ENCODE data around the gene TTI1. TPM values are rescaled to one million over a fixed set of nuclear protein-coding genes. Genes with fewer than 3 reads are reported as not detected.
A peak's percentile ranks its signal among the peaks of the same experiment; 100 is the strongest.

Gene TTI1
- 14.3 and 29.2 TPM in 2 replicates for total RNA-seq

DNA sequence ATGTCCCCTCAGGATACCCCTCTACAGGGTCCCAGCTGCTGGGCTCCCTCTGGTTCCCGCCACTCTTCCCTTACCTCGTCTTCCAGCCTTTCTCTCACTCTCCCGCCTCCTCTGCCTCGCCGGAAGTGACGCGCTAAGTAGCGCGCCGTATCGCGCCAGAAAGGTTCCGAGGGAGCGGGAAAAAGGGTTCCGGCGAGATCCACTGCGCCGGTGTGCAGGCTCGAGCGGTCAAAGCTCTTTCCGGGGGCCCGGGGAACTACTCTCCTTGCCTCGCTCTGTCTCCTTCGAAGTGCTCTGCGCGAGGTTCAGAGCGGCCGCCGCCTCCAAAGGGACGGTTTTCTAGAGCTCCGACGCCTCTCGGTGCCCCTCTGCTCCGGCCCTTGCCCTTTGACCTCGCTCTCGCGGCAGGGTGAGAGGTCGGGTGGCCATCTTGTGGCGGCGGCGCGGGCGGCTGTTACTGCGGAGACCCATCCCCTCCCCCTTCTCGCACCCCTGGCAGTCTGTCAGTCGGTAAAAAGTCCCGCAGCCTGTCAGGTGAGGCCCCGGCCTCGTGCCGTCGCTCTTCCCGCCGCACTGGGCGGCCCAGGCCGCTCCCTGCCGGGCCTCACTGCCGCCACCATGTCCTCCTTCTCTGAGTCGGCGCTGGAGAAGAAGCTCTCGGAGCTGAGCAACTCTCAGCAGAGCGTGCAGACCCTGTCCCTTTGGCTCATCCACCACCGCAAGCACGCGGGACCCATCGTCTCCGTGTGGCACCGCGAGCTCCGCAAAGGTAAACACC, at the start of gene TTI1, which contains the start of gene RPRD1B:
Gene TTI1 (minus strand): TSS at position 127 of the 778 bp plus-strand sequence. CDS start 19,640 bp downstream, outside the sequence.
Gene RPRD1B (plus strand): TSS at position 417 of the 778 bp plus-strand sequence. CDS start 202 bp downstream, at position 619.
- TF ChIP-seq CTCF (conservative IDR thresholded peaks at IDR 0.05; ENCODE audit: low read depth, low read length), result no peak
- no peak for DNase-seq (ENCODE audit: low read depth)
- peak within 1 kb of the TSS; percentile 96 for H3K4me3 ChIP-seq (ENCODE audit: low read depth, low read length)

GRCh38 chr20:38082894-38083293, 49.6 kb upstream of the TTI1 start:
- H3K4me3 ChIP-seq (ENCODE audit: low read depth, low read length), result no peak overlapping the region
- TF ChIP-seq CTCF (conservative IDR thresholded peaks at IDR 0.05; ENCODE audit: low read depth, low read length), result no peak
- DNase-seq (ENCODE audit: low read depth), result no peak

GRCh38 chr20:38081575-38081974, 48.3 kb upstream of the TTI1 start:
- no peak overlapping the region for H3K4me3 ChIP-seq (ENCODE audit: low read depth, low read length)
- no peak for TF ChIP-seq CTCF (conservative IDR thresholded peaks at IDR 0.05; ENCODE audit: low read depth, low read length)
- no peak for DNase-seq (ENCODE audit: low read depth)

- DNase-seq (ENCODE audit: low read depth), result no peak
- TF ChIP-seq CTCF (conservative IDR thresholded peaks at IDR 0.05; ENCODE audit: low read depth, low read length), result no peak
- H3K4me3 ChIP-seq (ENCODE audit: low read depth, low read length), result no peak overlapping the region
Measured at GRCh38 chr20:38079353-38079752, 46.1 kb upstream of the TTI1 start.

GRCh38 chr20:38078084-38078483, 44.8 kb upstream of the TTI1 start:
- DNase-seq (ENCODE audit: low read depth), result no peak
- TF ChIP-seq CTCF (conservative IDR thresholded peaks at IDR 0.05; ENCODE audit: low read depth, low read length), result no peak
- H3K4me3 ChIP-seq (ENCODE audit: low read depth, low read length), result no peak overlapping the region

- H3K4me3 ChIP-seq (ENCODE audit: low read depth, low read length), result no peak overlapping the region
- TF ChIP-seq CTCF (conservative IDR thresholded peaks at IDR 0.05; ENCODE audit: low read depth, low read length), result no peak
- no peak for DNase-seq (ENCODE audit: low read depth)
Measured at GRCh38 chr20:38076548-38076947, 43.3 kb upstream of the TTI1 start.

Measured in epithelial cell of proximal tubule (primary cell).